Measurements from ENCODE around the gene MORN1.

Gene MORN1

GRCh38 chr1:2342384-2343022 lies 48.9 kb downstream of the MORN1 start:
- Histone ChIP-seq H3K4me3 (ENCODE audit: low read depth, low read length) (no peak overlapping the region), H3K9me3 (ENCODE audit: severe bottlenecking) (no peaks in the 10 kb centered on the region), H3K27me3 (ENCODE audit: insufficient read depth, low read depth, severe bottlenecking) (no peaks in the 10 kb centered on the region), H3K36me3 (no peaks in the 10 kb centered on the region), H3K27ac (no peak overlapping the region)
- no peak for DNase-seq
- no peak for TF ChIP-seq CTCF (IDR thresholded peaks at IDR 0.05; ENCODE audit: low read depth, low read length)

- DNase-seq: no peak
- H3K4me3 ChIP-seq (ENCODE audit: low read depth, low read length): no peak overlapping the region
- H3K36me3 ChIP-seq: no peaks in the 10 kb centered on the region
- H3K27me3 ChIP-seq (ENCODE audit: insufficient read depth, low read depth, severe bottlenecking): no peaks in the 10 kb centered on the region
- no peak overlapping the region for H3K27ac ChIP-seq
- no peak for TF ChIP-seq CTCF (IDR thresholded peaks at IDR 0.05; ENCODE audit: low read depth, low read length)
- H3K9me3 ChIP-seq (ENCODE audit: severe bottlenecking): no peaks in the 10 kb centered on the region
Measured at GRCh38 chr1:2341706-2342383, 49.5 kb downstream of the MORN1 start.

- H3K4me3 ChIP-seq (ENCODE audit: low read depth, low read length): no peak overlapping the region
- no peak overlapping the region for H3K27ac ChIP-seq
- DNase-seq: no peak
- H3K36me3 ChIP-seq: no peaks in the 10 kb centered on the region
- no peaks in the 10 kb centered on the region for H3K27me3 ChIP-seq (ENCODE audit: insufficient read depth, low read depth, severe bottlenecking)
- TF ChIP-seq CTCF (IDR thresholded peaks at IDR 0.05; ENCODE audit: low read depth, low read length): no peak
- no peaks in the 10 kb centered on the region for H3K9me3 ChIP-seq (ENCODE audit: severe bottlenecking)
Measured at GRCh38 chr1:2340918-2341254, 50.5 kb downstream of the MORN1 start.

GRCh38 chr1:2340086-2340917 lies 51.1 kb downstream of the MORN1 start:
- H3K27me3 ChIP-seq (ENCODE audit: insufficient read depth, low read depth, severe bottlenecking): no peaks in the 10 kb centered on the region
- no peak for DNase-seq
- TF ChIP-seq CTCF (IDR thresholded peaks at IDR 0.05; ENCODE audit: low read depth, low read length): no peak
- no peaks in the 10 kb centered on the region for H3K36me3 ChIP-seq
- no peaks in the 10 kb centered on the region for H3K9me3 ChIP-seq (ENCODE audit: severe bottlenecking)
- no peak overlapping the region for H3K4me3 ChIP-seq (ENCODE audit: low read depth, low read length)
- H3K27ac ChIP-seq: no peak overlapping the region

GRCh38 chr1:2339206-2340085 lies 51.9 kb downstream of the MORN1 start:
- no peak for DNase-seq
- H3K36me3 ChIP-seq: no peaks in the 10 kb centered on the region
- no peaks in the 10 kb centered on the region for H3K9me3 ChIP-seq (ENCODE audit: severe bottlenecking)
- no peak overlapping the region for H3K27ac ChIP-seq
- H3K4me3 ChIP-seq (ENCODE audit: low read depth, low read length): no peak overlapping the region
- H3K27me3 ChIP-seq (ENCODE audit: insufficient read depth, low read depth, severe bottlenecking): no peaks in the 10 kb centered on the region
- no peak for TF ChIP-seq CTCF (IDR thresholded peaks at IDR 0.05; ENCODE audit: low read depth, low read length)
